Medulla oblongata (tissue), 1 donor: ENCODE results near the gene TFAP2E.
A peak's percentile ranks its signal among the peaks of the same experiment; 100 is the strongest.

ENCODE experiments used
- DNase-seq: peaks from one replicate; pipeline ENCODE4 v3.0.0-alpha.2; 2015; ENCODE audit errors: extremely low spot score

Gene TFAP2E

DNA sequence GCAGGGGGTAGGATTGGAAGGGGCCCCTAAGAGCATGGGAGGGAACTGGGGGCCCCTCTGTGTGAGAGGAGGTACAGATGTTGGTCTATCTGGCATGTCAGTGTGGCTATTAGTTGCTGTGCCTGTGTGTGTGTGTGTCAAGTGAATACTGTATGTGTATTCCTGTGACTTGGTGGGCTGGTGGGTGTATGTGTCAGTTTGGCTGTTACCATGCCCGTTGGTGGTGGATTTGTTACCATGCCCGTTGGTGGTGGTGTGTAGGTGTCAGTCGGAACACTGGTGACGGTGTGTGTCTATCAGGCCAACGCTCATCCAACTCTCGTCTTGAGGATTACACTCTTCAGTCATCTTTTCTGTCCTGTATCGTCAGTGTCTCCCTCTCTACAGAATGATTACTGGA is 22.6 kb downstream of the TFAP2E start:
- DNase-seq, result no peak

- no peak for DNase-seq
Observed at GRCh38 chr1:35597870-35598269, 24.8 kb downstream of the TFAP2E start.

- DNase-seq, result no peak
Observed at GRCh38 chr1:35598895-35599294, 25.8 kb downstream of the TFAP2E start.

GRCh38 chr1:35599411-35599810 is 26.3 kb downstream of the TFAP2E start:
- DNase-seq, result no peak

DNA sequence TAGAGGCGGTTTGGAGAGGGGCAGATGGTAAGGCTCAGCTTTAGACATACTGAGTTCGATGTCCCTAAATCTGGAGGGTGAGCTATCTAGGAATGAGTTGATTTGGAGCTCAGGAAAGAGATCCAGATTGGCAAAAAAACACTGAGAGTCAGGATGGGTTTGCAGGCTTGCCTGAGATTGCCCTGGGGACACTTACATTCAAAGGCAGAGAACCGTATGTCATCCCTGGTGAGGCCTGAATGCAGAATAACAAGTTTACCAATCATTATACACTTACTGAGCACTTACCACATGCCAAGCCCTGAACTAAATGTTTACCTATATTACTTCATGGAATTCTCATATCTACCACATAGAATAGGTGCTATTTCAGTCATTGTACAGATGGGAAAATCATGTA is 27.5 kb downstream of the TFAP2E start:
- no peak for DNase-seq

DNA sequence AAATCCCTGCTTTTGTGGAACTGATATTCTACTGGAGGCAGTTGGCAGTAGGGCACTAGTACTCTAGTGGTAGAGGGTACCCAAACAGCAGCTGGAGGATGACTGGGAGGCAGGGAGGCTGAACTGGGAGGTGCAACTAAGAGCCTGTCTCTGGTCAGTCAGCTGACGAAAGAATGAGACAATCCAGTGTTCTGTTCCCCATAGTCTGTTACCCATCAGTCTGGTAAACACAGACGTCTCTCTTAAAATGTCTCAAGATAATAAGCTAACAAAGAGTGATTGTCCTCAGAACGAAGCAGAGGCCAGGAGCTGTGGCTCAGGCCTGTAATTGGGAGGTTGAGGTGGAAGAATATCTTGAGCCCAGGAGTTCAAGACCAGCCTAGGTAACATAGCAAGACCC is 30.4 kb downstream of the TFAP2E start:
- DNase-seq, result peak; percentile 78

DNA sequence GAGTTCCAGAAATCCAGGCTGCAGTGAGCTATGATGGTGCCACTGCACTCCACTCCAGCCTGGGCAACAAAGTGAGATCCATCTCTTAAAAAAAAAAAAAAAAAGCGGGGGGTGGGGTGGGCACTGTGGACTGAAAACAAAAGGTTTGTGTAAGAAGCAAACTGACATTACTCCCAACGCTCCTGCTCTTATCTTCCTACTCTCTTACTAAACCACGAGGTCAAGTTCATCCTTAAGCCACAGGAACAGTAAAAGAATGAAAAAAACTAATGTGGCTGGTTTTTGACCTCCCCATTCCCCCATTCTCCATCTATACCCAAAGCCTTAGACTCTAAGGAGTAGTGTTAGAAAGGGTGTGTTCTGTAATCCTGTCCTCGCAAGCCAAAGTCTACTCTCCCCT is 30.8 kb downstream of the TFAP2E start:
- DNase-seq, result no peak

GRCh38 chr1:35605071-35605866 is 32.2 kb downstream of the TFAP2E start:
- DNase-seq, result no peak

DNA sequence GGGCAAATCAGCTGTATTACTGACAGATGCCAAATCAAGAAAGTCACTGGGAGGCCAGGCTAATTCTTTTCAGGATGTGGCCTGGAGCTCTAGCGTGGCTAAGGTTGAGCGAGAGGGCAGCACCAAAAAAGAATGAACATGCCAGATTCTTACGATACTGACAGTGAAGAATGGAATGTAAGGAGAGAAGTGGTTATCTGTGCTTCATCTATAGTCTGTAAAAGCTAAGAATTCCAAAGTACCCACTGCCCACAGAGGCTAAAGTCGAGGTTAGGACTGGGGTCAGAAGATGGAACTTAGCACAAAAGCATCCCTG is 32.7 kb downstream of the TFAP2E start:
- DNase-seq, result no peak

DNA sequence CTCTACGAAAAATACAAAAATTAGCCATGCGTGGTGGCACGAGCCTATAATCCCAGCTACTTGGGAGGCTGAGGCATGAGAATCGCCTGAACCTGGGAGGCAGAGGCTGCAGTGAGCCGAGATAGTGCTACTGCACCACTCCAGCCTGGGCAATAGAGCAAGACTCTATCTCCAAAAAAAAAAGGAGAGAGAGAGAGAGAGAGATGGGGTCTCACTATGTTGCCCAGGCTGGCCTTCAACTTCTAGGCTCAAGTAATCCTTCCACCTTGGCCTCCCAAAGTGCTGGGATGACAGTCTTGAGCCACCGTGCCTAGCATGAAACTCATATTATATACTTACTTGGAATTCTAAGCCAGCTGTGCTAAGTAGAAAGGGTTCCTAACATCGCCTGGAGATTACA is 38.5 kb downstream of the TFAP2E start:
- DNase-seq, result no peak

DNA sequence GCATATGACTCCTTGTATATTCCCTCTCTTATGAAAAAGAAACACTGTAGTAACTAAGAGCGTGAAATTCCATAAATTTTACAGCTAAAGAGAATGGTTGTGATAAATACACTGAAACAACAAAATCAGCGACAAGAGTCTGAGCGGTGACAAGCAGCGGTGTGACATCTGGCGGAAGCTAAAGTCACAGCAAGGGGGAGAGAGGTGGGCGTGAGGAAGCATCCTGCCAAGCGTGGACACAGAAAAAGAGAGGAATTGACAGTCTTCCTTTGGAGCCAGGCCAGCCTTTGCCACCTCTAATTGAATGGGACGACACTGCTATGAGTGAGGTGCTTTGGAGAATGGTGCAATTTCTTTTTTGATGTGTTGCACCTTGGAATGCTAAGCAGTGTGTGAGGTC is 42.3 kb downstream of the TFAP2E start:
- no peak for DNase-seq

DNA sequence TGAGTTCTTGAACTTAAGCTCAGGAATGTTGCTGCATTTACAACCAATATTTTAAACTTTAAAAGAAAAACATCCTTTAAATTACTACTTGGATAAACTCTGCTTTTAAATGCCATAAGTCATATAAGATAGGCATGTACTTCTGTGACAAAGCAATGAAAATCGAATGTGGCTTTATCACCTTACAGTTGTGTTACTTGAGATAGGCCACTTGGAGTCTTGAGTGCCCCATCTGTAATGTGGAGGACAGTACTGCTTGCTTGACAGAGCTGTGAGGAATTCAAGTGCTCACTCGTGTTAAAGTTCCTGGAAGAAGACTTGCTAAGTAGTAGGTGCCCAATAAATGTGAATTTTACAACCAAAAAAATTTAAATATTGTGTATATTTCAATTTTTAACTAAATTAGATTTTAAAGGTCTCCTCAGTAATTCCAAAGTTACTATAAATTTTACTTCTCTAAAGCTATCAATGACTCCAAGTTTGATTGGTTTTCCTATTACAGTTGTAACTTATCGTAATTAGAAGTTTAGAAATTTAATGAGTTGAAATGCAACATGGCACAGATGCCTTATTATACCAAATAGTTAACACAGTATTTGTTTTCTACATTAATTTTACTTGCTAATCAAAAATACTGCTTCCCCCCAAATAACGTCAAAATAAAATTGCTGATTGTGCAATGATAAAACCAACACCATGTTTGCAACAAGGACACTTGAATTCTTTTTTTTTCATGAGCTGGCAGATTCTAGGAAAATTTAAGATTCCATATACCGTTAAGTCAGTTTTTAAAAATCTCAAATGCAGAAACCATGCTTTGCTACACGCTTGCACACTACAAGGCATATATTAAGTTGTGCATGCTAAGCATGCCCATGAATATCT is 46.4 kb downstream of the TFAP2E start:
- no peak for DNase-seq

GRCh38 chr1:35622510-35623178 is 49.5 kb downstream of the TFAP2E start:
- no peak for DNase-seq

DNA sequence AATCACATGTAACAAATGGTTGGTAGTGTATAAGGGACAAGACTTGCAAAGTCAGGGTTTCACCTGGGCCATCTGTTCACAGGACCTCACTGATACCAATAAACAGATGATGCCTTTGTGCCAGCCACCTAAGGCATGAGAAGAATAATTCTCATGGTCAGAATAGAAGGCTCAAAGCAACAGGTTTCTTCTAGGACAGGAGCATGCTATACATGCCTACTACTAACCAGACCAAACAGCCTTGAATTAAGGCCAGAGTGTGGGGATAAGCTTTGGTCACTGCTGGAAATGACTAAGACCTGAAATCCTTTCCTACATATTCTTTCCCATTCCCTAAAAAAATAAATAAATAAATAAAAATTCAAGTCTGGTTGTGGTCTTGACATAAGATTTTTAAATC is 50.7 kb downstream of the TFAP2E start:
- DNase-seq, result no peak

DNA sequence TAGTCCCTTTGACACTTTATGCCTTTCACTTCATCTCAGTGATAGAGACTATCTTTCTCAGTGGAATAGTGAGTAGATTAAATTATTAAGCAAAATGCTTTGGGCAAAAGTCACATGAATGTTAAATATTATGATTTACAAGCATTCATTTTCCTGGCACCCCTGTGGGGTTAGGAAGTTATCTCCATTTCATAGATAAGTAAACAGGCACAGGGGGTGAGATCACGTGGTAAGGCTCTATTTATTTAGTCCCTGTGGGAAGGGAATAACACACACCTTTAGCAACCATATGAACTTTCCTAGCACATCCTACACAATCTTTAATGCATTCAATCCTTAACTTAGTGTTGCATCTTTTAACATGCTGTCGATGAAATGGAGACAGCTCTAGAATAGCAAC is 55.9 kb downstream of the TFAP2E start:
- DNase-seq, result no peak

- no peak for DNase-seq
Observed at GRCh38 chr1:35631396-35631795, 58.3 kb downstream of the TFAP2E start.

DNA sequence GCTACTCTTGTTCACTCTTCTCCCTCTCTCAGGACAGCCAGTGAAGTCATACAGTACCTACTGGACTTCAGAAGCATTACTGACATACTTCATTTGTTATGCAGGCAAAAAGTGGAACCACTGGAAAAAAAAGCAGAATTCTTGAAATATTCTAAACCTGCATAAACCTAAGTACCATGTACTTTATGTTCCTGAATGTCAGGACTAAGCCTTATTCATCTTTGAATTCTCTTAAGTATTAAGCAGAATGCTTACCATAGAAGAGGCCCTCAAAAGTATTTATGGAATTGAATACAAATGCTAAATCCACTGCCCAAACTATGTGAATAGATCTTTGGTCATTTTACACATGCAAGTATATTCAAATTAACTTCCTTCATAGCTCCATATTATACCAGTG is 60.4 kb downstream of the TFAP2E start:
- no peak for DNase-seq

DNA sequence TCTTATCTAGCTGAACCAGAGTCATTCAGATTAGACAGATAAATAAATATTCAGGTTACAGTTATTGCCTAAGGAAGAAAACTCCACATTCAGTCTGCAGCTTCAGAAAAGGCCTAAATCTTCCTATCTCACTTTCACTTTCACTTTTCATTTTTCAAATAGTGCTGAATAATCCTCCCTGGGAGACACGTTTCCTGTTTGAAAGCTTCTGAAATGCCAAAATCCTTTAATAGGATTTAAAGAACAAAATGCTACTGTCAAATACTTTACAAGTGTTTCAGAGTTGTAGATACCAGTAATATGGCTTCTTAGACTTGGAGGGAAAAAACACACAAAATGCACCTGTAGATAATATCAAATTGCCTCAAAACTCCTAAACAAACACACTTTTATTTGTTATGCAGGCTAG is 64.3 kb downstream of the TFAP2E start:
- DNase-seq, result peak; percentile 70

- DNase-seq, result no peak
Observed at GRCh38 chr1:35640380-35641232, 67.5 kb downstream of the TFAP2E start.

- peak; percentile 94 for DNase-seq
Observed at GRCh38 chr1:35641233-35641866, 68.2 kb downstream of the TFAP2E start, which contains the start of gene PSMB2. PSMB2 (minus strand) TSS chr1:35641526; CDS start chr1:35641432, 94 bp downstream.

DNA sequence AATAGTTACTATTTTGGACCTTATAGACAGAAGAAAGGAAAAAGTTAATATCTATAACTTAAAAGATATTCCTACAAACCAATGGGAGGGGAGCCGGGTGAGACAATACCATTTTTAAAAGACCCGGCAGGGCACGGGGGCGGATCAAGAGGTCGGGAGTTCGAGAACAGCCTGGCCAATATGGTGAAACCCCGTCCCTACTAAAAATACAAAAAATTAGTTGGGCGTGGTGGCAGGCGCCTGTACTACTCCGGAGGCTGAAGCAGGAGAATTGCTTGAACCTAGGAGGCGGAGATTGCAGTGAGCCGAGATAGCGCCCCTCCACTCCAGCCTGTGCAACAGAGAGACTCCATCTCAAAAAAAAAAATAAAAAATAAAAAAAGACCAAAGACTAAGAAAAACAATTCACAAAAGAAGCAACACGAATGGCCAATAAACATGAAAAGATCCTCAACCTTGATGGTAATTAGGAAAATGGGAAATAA is 69.4 kb downstream of the TFAP2E start:
- no peak for DNase-seq
